Upper lobe of left lung (tissue), 6 donors: ENCODE results near the gene FUT2. TPM values are rescaled to one million over a fixed set of nuclear protein-coding genes. Genes with fewer than 3 reads are reported as not detected.
"Not testable (repeated sequence)": the region's sequence is repeated elsewhere in the genome, so short reads cannot be mapped to it uniquely, and the experiment has no call there.

Source experiments
- ATAC-seq, 2 donors: fragments of 200-7000 bp; cut with Tn5 transposase; one replicate each; pipeline ENCODE4 v1.9.1; 2022; ENCODE audit warnings: mild to moderate bottlenecking in 2 of 2, moderate library complexity in 2 of 2; ENCODE audit not compliant: low FRiP score in 2 of 2
- DNase-seq, 2 donors: peaks; one replicate each; pipeline ENCODE4 v3.0.0-alpha.2; 2019 to 2020
- H3K27ac ChIP-seq, 4 donors: fragments of 200-600 bp; sonication (generic); one replicate each; pipeline ENCODE4 v1.5.1; 2016 to 2019
- H3K27me3 ChIP-seq, 4 donors: fragments of 200-600 bp; sonication (generic); one replicate each; pipeline ENCODE4 v1.5.1; 2017 to 2019
- H3K36me3 ChIP-seq, 4 donors: fragments of 200-600 bp; sonication (generic); one replicate each; pipeline ENCODE4 v1.5.1; 2016 to 2019
- H3K4me1 ChIP-seq, 4 donors: fragments of 200-600 bp; sonication (generic); one replicate each; pipeline ENCODE4 v1.5.1; 2018 to 2019
- H3K4me3 ChIP-seq, 4 donors: fragments of 200-600 bp; sonication (generic); one replicate each; pipeline ENCODE4 v1.5.1; 2017 to 2019; ENCODE audit warnings: mild to moderate bottlenecking in 2 of 4, moderate library complexity in 1 of 4
- H3K9me3 ChIP-seq, 4 donors: fragments of 200-600 bp; sonication (generic); one replicate each; pipeline ENCODE4 v1.5.1; 2018 to 2019
- CTCF ChIP-seq, 6 experiments: fragments of 450-650 bp in 4 of 6; fragments of 200-600 bp in 2 of 6; sonication (generic) in 2 of 6; IDR thresholded peaks; one replicate each; pipeline ENCODE4 v1.5.1; 2016 to 2019; ENCODE audit warnings: antibody characterized with exemption in 6 of 6
- EP300 ChIP-seq, 4 donors: sonication (generic); formaldehyde crosslinking; IDR thresholded peaks; one replicate each; pipeline ENCODE4 v1.5.1; 2017; ENCODE audit warnings: antibody characterized with exemption in 4 of 4, control low read depth in 2 of 4
- POLR2A ChIP-seq, 4 donors: fragments of 450-650 bp; IDR thresholded peaks; one replicate each; pipeline ENCODE4 v1.5.1; 2016 to 2017; ENCODE audit warnings: antibody characterized with exemption in 4 of 4, mild to moderate bottlenecking in 2 of 4
- POLR2AphosphoS5 ChIP-seq, 2 donors: sonication (generic); formaldehyde crosslinking; IDR thresholded peaks; one replicate each; pipeline ENCODE4 v1.5.1; 2017; ENCODE audit warnings: antibody characterized with exemption in 2 of 2
- WGBS, 2 donors: methylation state at CpG; one replicate each; pipeline ENCODE4 v1.1.5; 2017 to 2018; 5-methylcytosine and 5-hydroxymethylcytosine counted together
- total RNA-seq, 6 donors: library from RNA; depleted of rRNA in 4 of 6; stranded (reverse); fragments of >200 nt in 4 of 6; gene quantifications; one replicate each; pipeline versions ENCODE4 v1.1.0 to v1.2.1, GENCODE V29; 2016 to 2021
- donor health status: DM: no; HTN: no; CAD: no; lungs with moderate emphysema.
- donor health status: DM: no; HTN: yes; CAD: no; lungs with severe emphysema.

Gene FUT2
- total RNA-seq, 6 donors from 2014 or later, result 0.15 to 4.7 (median 1.9) TPM; not detected in 1

GRCh38 chr19:48650974-48651682 lies 44.6 kb upstream of the FUT2 start:
- Histone ChIP-seq H3K36me3 (no peaks in the 10 kb centered on the region), H3K27ac (no peak overlapping the region), H3K27me3 (no peaks in the 10 kb centered on the region), H3K4me1 (peaks cover 0 to 7% (median 5%) of the 10 kb centered on the region in 4 donors), H3K4me3 (no peak overlapping the region), H3K9me3 (no peaks in the 10 kb centered on the region)
- no peak for DNase-seq
- no peak for ATAC-seq
- TF ChIP-seq CTCF (IDR thresholded peaks at IDR 0.05) (no peak), EP300 (IDR thresholded peaks at IDR 0.05) (no peak), POLR2A (IDR thresholded peaks at IDR 0.05) (no peak), POLR2AphosphoS5 (IDR thresholded peaks at IDR 0.05) (no peak)
- 91 to 93% methylated on average over 12 of the region's 12 CpGs for WGBS, 2 donors

- DNase-seq (no peak), ATAC-seq (no peak)
- Histone ChIP-seq H3K4me3 (no peak overlapping the region), H3K9me3 (no peaks in the 10 kb centered on the region), H3K27ac (no peak overlapping the region), H3K36me3 (no peaks in the 10 kb centered on the region), H3K4me1 (peaks cover 0 to 3% (median 0%) of the 10 kb centered on the region in 4 donors), H3K27me3 (no peaks in the 10 kb centered on the region)
- 88% methylated on average over 2 to 5 of the region's 5 CpGs for WGBS, 2 donors
- TF ChIP-seq POLR2AphosphoS5 (IDR thresholded peaks at IDR 0.05) (no peak), CTCF (IDR thresholded peaks at IDR 0.05) (no peak), EP300 (IDR thresholded peaks at IDR 0.05) (no peak), POLR2A (IDR thresholded peaks at IDR 0.05) (no peak)
Observed at GRCh38 chr19:48651683-48652048, 44.1 kb upstream of the FUT2 start.

- ATAC-seq (no peak), DNase-seq (no peak)
Observed at GRCh38 chr19:48654299-48655059, 41.3 kb upstream of the FUT2 start.

GRCh38 chr19:48656840-48657474 lies 38.8 kb upstream of the FUT2 start:
- H3K4me1 ChIP-seq, result peaks cover 7 to 15% (median 12%) of the 10 kb centered on the region in 4 donors
- H3K9me3 ChIP-seq, result no peaks in the 10 kb centered on the region
- H3K27me3 ChIP-seq, result no peaks in the 10 kb centered on the region
- ATAC-seq, result peak in 1 of 2 donors; percentile 21
- no peak overlapping the region for H3K4me3 ChIP-seq
- DNase-seq, result no peak
- TF ChIP-seq POLR2AphosphoS5 (IDR thresholded peaks at IDR 0.05) (no peak), EP300 (IDR thresholded peaks at IDR 0.05) (no peak), POLR2A (IDR thresholded peaks at IDR 0.05) (no peak), CTCF (IDR thresholded peaks at IDR 0.05) (no peak)
- no peaks in the 10 kb centered on the region for H3K36me3 ChIP-seq
- no peak overlapping the region for H3K27ac ChIP-seq
- WGBS, 2 donors, result 59 to 69% methylated on average over 16 of the region's 16 CpGs

More at GRCh38 chr19:48654299-48655059, 41.3 kb upstream of the FUT2 start:
- no peaks in the 10 kb centered on the region for H3K9me3 ChIP-seq
- no peaks in the 10 kb centered on the region for H3K4me1 ChIP-seq
- 57 to 67% methylated on average over 6 to 11 of the region's 11 CpGs for WGBS, 2 donors
- no peak overlapping the region for H3K4me3 ChIP-seq
- H3K36me3 ChIP-seq, result no peaks in the 10 kb centered on the region
- TF ChIP-seq POLR2AphosphoS5 (IDR thresholded peaks at IDR 0.05), result no peak
- TF ChIP-seq CTCF (IDR thresholded peaks at IDR 0.05), result no peak
- no peak for TF ChIP-seq POLR2A (IDR thresholded peaks at IDR 0.05)
- no peak for TF ChIP-seq EP300 (IDR thresholded peaks at IDR 0.05)
- no peaks in the 10 kb centered on the region for H3K27me3 ChIP-seq
- no peak overlapping the region for H3K27ac ChIP-seq

- H3K36me3 ChIP-seq, DNase-seq, H3K9me3 ChIP-seq, H3K27me3 ChIP-seq, ATAC-seq, H3K4me3 ChIP-seq, H3K27ac ChIP-seq: not testable (repeated sequence)
- peaks cover 7 to 15% (median 12%) of the 10 kb centered on the region in 4 donors for H3K4me1 ChIP-seq
- 92 to 94% methylated on average over 5 of the region's 5 CpGs for WGBS, 2 donors
Observed at GRCh38 chr19:48657828-48658227, 37.9 kb upstream of the FUT2 start.
